ENCODE data around the gene DYNLT2B.
"Not testable (repeated sequence)": the region's sequence is repeated elsewhere in the genome, so short reads cannot be mapped to it uniquely, and the experiment has no call there.

The DYNLT2B gene

DNA sequence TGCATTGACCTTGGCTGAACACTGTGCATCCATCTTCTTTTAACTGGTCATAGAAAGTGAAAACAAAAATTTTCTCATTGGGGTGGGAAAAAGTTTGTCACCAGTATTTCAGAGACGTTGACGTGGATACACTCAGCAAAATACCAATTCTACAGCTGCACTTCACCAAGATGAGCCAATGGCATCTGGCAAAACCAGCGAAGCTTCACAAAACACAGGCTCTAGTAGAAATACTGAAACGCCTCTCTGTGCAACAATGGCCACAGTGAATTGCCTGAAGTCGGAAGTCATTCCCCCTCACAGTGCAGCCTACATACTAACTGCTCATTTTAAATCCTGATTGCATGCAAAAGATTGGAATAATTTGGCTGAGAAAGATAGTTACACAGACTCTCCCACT, 47.5 kb downstream of the DYNLT2B start:
- DNase-seq (ENCODE audit: low spot score) = no peak

DNA sequence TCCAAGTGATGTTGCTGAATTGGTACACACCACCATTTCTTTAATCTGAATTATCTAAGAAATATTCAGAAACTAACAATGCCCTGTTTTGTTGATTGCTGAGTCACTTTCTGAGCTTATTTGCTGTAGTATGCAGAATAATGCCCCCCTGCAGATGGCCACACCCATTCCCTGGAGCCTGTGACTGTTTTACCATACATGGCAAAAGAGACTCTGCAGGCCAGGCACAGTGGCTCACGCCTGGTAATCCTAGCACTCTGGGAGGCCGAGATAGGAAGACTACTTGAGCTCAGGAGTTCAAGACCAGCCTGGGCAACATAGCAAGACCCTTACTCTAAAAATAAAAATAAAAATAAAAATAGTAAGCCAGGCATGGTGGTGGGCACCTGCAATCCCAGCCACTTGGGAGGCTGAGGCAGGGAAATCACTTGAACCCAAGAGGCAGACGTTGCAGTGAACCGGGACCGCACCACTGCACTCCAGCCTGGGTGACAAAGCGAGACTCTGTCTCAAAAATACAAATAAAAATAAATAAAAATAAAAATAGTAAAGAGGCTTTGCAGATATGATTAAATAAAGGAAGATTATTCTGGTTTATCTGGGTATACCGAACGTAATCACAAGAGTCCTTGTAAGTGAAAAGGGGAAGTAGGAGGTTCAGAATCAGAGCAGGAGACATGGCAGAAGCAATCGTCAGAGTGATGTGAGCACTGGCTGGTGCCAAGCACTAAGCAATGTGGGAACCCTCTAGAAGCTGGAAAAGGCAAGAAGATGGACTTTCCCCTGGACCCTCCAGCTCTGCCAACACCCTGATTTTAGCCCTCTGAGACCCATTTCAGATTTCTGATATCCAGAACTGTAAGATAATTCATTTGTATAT, 49.5 kb downstream of the DYNLT2B start:
- DNase-seq (ENCODE audit: low spot score) = peak; percentile 74

GRCh38 chr3:196263819-196264218, 54.2 kb downstream of the DYNLT2B start:
- no peak for DNase-seq (ENCODE audit: low spot score)

- no peak for DNase-seq (ENCODE audit: low spot score)
Observed at GRCh38 chr3:196260784-196261183, 57.3 kb downstream of the DYNLT2B start.

DNA sequence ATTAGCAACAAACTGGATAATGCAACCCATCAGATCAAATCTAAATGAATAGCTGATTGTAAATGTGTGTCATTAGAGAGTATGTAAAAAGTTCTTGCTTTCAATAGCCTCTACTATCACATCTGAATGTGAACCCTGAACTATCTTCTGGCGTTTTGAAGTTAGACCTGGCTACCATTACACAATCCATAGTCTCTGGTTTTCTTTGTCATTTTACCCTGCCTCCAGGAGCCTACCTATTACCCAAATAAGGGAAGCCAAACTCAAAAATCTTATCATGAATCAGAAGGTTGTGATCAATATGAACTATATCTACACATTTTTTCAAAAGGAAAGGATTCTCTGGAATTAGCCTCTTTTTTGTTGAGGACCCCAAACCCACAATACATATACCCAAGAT, 62.3 kb downstream of the DYNLT2B start:
- DNase-seq (ENCODE audit: low spot score) = no peak

GRCh38 chr3:196254376-196255283, 63.4 kb downstream of the DYNLT2B start:
- no peak for DNase-seq (ENCODE audit: low spot score)

DNA sequence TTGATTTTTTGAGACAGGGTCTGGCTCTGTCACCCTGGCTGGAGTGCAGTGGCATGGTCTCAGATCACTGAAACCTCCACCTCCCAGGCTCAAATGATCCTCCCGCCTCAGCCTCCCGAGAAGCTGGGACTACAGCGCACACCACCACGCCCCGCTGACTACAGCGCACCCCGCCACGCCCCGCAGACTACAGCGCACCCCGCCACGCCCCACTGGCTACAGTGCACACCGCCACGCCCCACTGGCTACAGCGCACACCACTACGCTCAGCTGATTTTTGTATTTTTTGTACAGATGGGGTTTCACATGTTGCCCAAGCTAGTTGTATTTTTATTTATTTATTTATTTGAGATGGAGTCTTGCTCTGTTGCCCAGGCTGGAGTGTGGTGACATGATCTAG, 66.1 kb downstream of the DYNLT2B start:
- no peak for DNase-seq (ENCODE audit: low spot score)

DNA sequence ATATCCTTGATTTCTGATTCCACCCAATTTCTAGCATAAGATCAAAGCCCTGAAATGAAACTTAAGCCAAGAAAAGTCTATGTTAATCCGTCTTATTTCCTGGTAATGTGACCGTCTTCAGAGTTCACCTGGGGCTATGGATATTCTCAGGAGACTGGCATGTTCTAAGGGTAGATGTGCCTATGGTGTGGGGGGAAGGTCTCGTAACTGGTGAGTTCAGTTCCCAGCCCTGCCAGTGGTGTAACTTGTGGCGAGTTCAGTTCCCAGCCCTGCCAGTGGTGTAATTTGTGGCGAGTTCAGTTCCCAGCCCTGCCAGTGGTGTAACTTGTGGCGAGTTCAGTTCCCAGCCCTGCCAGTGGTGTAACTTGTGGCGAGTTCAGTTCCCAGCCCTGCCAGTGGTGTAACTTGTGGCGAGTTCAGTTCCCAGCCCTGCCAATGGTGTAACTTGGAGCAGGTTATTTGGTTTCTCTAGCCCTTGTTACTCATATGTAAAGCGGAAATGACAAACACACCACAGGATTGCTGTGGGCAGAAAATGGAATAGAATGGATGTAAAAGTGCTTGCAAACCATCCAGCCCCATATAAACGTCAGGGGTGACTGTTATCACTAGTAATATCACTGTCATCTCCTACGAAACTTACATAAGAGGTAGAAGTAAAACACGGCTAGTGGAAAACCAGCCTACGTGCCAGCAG, 71.3 kb downstream of the DYNLT2B start:
- no peak for DNase-seq (ENCODE audit: low spot score)

DNA sequence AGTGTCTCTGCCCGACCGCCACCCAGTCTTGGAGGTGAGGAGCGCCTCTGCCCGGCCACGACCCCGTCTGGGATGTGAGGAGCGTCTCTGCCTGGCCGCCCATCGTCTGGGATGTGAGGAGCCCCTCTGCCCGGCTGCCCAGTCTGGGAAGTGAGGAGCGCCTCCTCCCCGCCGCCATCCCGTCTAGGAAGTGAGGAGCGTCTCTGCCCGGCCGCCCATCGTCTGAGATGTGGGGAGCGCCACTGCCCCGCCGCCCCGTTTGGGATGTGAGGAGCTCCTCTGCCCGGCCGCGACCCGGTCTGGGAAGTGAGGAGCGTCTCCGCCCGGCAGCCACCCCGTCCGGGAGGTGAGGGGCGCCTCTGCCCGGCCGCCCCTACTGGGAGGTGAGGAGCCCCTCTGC, 73.9 kb downstream of the DYNLT2B start:
- DNase-seq (ENCODE audit: low spot score) = not testable (repeated sequence)

GRCh38 chr3:196241704-196242103, 76.3 kb downstream of the DYNLT2B start:
- DNase-seq (ENCODE audit: low spot score) = no peak

Measured in kidney tubule cell (primary cell).